ENCODE results near the gene RSF1.

- TF ChIP-seq CTCF (conservative IDR thresholded peaks at IDR 0.05; ENCODE audit: low read length) (no peak), EZH2phosphoT487 (IDR thresholded peaks at IDR 0.05; ENCODE audit: borderline replicate concordance, low read depth, low read length) (no peak)
Observed at GRCh38 chr11:77710358-77710757, 110.2 kb downstream of the RSF1 start.

All from OCI-LY7 (cell line).